ENCODE data around the gene CDK5.

DNA sequence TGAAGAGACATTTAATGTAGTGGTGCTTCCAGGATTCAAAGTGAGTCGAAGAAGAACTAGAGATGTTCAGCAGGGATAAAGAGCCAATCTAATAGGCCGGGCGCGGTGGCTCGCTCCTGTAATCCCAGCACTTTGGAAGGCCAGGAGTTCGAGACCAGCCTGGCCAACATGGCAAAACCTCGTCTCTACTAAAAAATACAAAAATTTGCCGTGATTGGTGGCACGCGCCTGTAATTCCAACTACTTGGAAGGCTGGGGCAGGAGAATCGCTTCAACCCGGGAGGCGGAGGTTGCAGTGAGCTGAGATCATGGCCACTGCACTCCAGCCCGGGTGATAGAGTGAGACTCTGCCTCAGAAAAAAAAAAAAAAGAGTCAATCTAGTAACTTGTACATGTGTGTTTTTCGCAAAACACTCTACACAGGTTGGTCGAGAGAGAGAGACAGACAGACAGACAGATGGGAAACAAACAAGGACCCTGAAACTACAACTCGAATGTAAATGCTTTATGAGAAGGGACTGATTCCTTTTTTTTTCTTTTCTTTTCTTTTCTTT is 28.7 kb downstream of the CDK5 start:
- TF ChIP-seq, protein P1, sequence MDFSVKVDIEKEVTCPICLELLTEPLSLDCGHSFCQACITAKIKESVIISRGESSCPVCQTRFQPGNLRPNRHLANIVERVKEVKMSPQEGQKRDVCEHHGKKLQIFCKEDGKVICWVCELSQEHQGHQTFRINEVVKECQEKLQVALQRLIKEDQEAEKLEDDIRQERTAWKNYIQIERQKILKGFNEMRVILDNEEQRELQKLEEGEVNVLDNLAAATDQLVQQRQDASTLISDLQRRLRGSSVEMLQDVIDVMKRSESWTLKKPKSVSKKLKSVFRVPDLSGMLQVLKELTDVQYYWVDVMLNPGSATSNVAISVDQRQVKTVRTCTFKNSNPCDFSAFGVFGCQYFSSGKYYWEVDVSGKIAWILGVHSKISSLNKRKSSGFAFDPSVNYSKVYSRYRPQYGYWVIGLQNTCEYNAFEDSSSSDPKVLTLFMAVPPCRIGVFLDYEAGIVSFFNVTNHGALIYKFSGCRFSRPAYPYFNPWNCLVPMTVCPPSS (IDR thresholded peaks at IDR 0.05): no peak
- TF ChIP-seq EP300 (IDR thresholded peaks at IDR 0.05; ENCODE audit: low read depth in 2 of 2, low read length in 2 of 2) (no peak), EP300 (CRISPR knock-in tag; IDR thresholded peaks at IDR 0.05; ENCODE audit: borderline replicate concordance) (no peak)

All from HepG2 (cell line).